Trophoblast cell (in vitro differentiated cells and primary cell): ENCODE measurements around the gene TIMM44.

Experiments
- DNase-seq, 2 donors: peaks; one replicate each; pipeline ENCODE4 v3.0.0-alpha.2; 2016
- H2AFZ ChIP-seq: 2 replicates; pipeline ENCODE4 v1.6.1; 2013; ENCODE audit warnings: low read length, moderate library complexity, mild to moderate bottlenecking; ENCODE audit not compliant: insufficient read depth, poor library complexity
- H2AK5ac ChIP-seq: 2 replicates; pipeline ENCODE4 v1.6.1; 2013; ENCODE audit warnings: mild to moderate bottlenecking, low read length
- H2BK120ac ChIP-seq: 2 replicates; pipeline ENCODE4 v1.6.1; 2013; ENCODE audit warnings: low read length, mild to moderate bottlenecking, moderate library complexity; ENCODE audit not compliant: insufficient read depth, poor library complexity
- H2BK12ac ChIP-seq: 2 replicates; pipeline ENCODE4 v1.6.1; 2013; ENCODE audit warnings: mild to moderate bottlenecking, low read length, moderate library complexity
- H2BK5ac ChIP-seq: 2 replicates; pipeline ENCODE4 v1.6.1; 2013; ENCODE audit warnings: low read length, low read depth, moderate library complexity, mild to moderate bottlenecking; ENCODE audit not compliant: poor library complexity
- H3K14ac ChIP-seq: 2 replicates; pipeline ENCODE4 v1.6.1; 2013; ENCODE audit warnings: mild to moderate bottlenecking, low read length
- H3K18ac ChIP-seq: 2 replicates; pipeline ENCODE4 v1.6.1; 2013; ENCODE audit warnings: mild to moderate bottlenecking, low read length
- H3K23ac ChIP-seq: 2 replicates; pipeline ENCODE4 v1.6.1; 2013; ENCODE audit warnings: low read length
- H3K27ac ChIP-seq: 2 replicates; pipeline ENCODE4 v1.5.1; 2013; ENCODE audit warnings: low read depth, mild to moderate bottlenecking, inconsistent platforms, low read length, moderate library complexity
- H3K27me3 ChIP-seq: 2 replicates; pipeline ENCODE4 v1.6.1; 2013; ENCODE audit warnings: inconsistent platforms, mild to moderate bottlenecking, low read length, moderate library complexity; ENCODE audit not compliant: insufficient read depth
- H3K36me3 ChIP-seq, 2 experiments: 1 replicate in 1 of 2; 2 replicates in 1 of 2; pipeline ENCODE4 v1.6.1; 2013; ENCODE audit warnings: low read length in 2 of 2, mild to moderate bottlenecking in 2 of 2, moderate library complexity in 1 of 2; ENCODE audit not compliant: insufficient read depth in 2 of 2, control insufficient read depth in 1 of 2
- H3K4ac ChIP-seq: 2 replicates; pipeline ENCODE4 v1.6.1; 2013; ENCODE audit warnings: low read depth, mild to moderate bottlenecking, low read length, moderate library complexity
- H3K4me1 ChIP-seq, 2 experiments: 1 replicate in 1 of 2; 2 replicates in 1 of 2; pipeline ENCODE4 v1.6.1; 2013; ENCODE audit warnings: low read length in 2 of 2, mild to moderate bottlenecking in 2 of 2, moderate library complexity in 1 of 2; ENCODE audit not compliant: insufficient read depth in 2 of 2, control insufficient read depth in 1 of 2
- H3K4me2 ChIP-seq: 2 replicates; pipeline ENCODE4 v1.6.1; 2013; ENCODE audit warnings: inconsistent platforms, mild to moderate bottlenecking, low read length, moderate library complexity
- H3K4me3 ChIP-seq: 2 replicates; pipeline ENCODE4 v1.5.1; 2013; ENCODE audit warnings: mild to moderate bottlenecking, low read depth, low read length, inconsistent platforms
- H3K79me1 ChIP-seq: one replicate; pipeline ENCODE4 v1.6.1; 2013; ENCODE audit warnings: low read length
- H3K79me2 ChIP-seq: 2 replicates; pipeline ENCODE4 v1.6.1; 2013; ENCODE audit warnings: low read length, mild to moderate bottlenecking; ENCODE audit not compliant: control insufficient read depth, insufficient read depth, poor library complexity
- H3K9ac ChIP-seq: 2 replicates; pipeline ENCODE4 v1.6.1; 2013; ENCODE audit warnings: mild to moderate bottlenecking, low read length
- H3K9me3 ChIP-seq: 2 replicates; pipeline ENCODE4 v1.6.1; 2013; ENCODE audit warnings: low read depth, mild to moderate bottlenecking, control low read depth, inconsistent platforms, low read length; ENCODE audit not compliant: insufficient read depth
- H4K12ac ChIP-seq: 2 replicates; pipeline ENCODE4 v1.6.1; 2013; ENCODE audit warnings: low read depth, mild to moderate bottlenecking, low read length, moderate library complexity
- H4K8ac ChIP-seq: 2 replicates; pipeline ENCODE4 v1.6.1; 2013; ENCODE audit warnings: low read depth, mild to moderate bottlenecking, low read length, moderate library complexity
- H4K91ac ChIP-seq: one replicate; pipeline ENCODE4 v1.6.1; 2013; ENCODE audit warnings: low read depth, mild to moderate bottlenecking, low read length, moderate library complexity
- WGBS: extraction: QIAGEN DNeasy Blood & Tissue Kit; methylation state at CpG from one replicate; pipeline ENCODE4 v1.1.7; 2013; ENCODE audit warnings: missing lambda C conversion rate; ENCODE audit not compliant: insufficient read length, insufficient coverage; ENCODE audit errors: extremely low coverage; 5-methylcytosine and 5-hydroxymethylcytosine counted together

TIMM44 gene

GRCh38 chr19:7917267-7918061 lies 26.0 kb downstream of the TIMM44 start:
- Histone ChIP-seq H3K14ac (no peak overlapping the region), H2AK5ac (no peak overlapping the region), H4K91ac (no peak overlapping the region), H2AFZ (peak overlapping the region; percentile 17), H3K79me2 (peaks cover 2% of the 10 kb centered on the region), H3K9me3 (peaks cover 7% of the 10 kb centered on the region), H4K8ac (peak overlapping the region; percentile 19), H3K9ac (no peak overlapping the region), H3K79me1 (peaks cover 2% of the 10 kb centered on the region), H2BK5ac (no peak overlapping the region), H2BK120ac (no peak overlapping the region), H3K27me3 (peaks cover 31% of the 10 kb centered on the region), H3K4me2 (peak overlapping the region; percentile 52), H3K23ac (no peak overlapping the region), H3K36me3 (peaks cover 13 to 19% of the 10 kb centered on the region in 2 experiments), H3K27ac (no peak overlapping the region), H3K4me1 (peaks cover 16 to 23% of the 10 kb centered on the region in 2 experiments), H3K18ac (no peak overlapping the region), H4K12ac (peak overlapping the region; percentile 17), H3K4ac (no peak overlapping the region), H3K4me3 (peak overlapping the region; percentile 63), H2BK12ac (no peak overlapping the region)
- no CpG with 5 or more reads among the region's 71 CpGs for WGBS
- DNase-seq, result peak; percentile 78 to 84

- Histone ChIP-seq H3K4ac (no peak overlapping the region), H4K12ac (no peak overlapping the region), H2AK5ac (no peak overlapping the region), H3K18ac (no peak overlapping the region), H3K9ac (no peak overlapping the region), H3K79me1 (peaks cover 2% of the 10 kb centered on the region), H3K9me3 (peaks cover 7% of the 10 kb centered on the region), H2AFZ (no peak overlapping the region), H3K79me2 (peaks cover 2% of the 10 kb centered on the region), H3K4me3 (no peak overlapping the region), H3K36me3 (peaks cover 12 to 18% of the 10 kb centered on the region in 2 experiments), H3K27ac (no peak overlapping the region), H2BK5ac (no peak overlapping the region), H3K4me1 (peaks cover 16 to 23% of the 10 kb centered on the region in 2 experiments), H4K91ac (no peak overlapping the region), H3K4me2 (peak overlapping the region; percentile 52), H2BK120ac (no peak overlapping the region), H3K14ac (no peak overlapping the region), H3K23ac (no peak overlapping the region), H4K8ac (no peak overlapping the region), H3K27me3 (peaks cover 31% of the 10 kb centered on the region), H2BK12ac (no peak overlapping the region)
- DNase-seq, result no peak
- no CpG with 5 or more reads among the region's 12 CpGs for WGBS
These were observed 26.6 kb downstream of the TIMM44 start for GRCh38 chr19:7916955-7917266.

GRCh38 chr19:7916103-7916954 lies 27.1 kb downstream of the TIMM44 start:
- Histone ChIP-seq H4K91ac (no peak overlapping the region), H3K4me1 (peaks cover 16 to 23% of the 10 kb centered on the region in 2 experiments), H3K14ac (no peak overlapping the region), H2BK120ac (no peak overlapping the region), H4K8ac (peak overlapping the region; percentile 23), H3K4me3 (no peak overlapping the region), H3K36me3 (peaks cover 14 to 20% of the 10 kb centered on the region in 2 experiments), H3K4me2 (peak overlapping the region; percentile 52), H3K18ac (no peak overlapping the region), H3K79me2 (peaks cover 2% of the 10 kb centered on the region), H3K79me1 (peaks cover 2% of the 10 kb centered on the region), H2AK5ac (no peak overlapping the region), H3K27me3 (peaks cover 31% of the 10 kb centered on the region), H2AFZ (no peak overlapping the region), H3K9ac (no peak overlapping the region), H2BK12ac (no peak overlapping the region), H3K27ac (no peak overlapping the region), H2BK5ac (no peak overlapping the region), H3K23ac (no peak overlapping the region), H3K9me3 (peaks cover 7% of the 10 kb centered on the region), H3K4ac (no peak overlapping the region), H4K12ac (no peak overlapping the region)
- peak in 1 of 2 donors; percentile 62 for DNase-seq
- WGBS, result no CpG with 5 or more reads among the region's 104 CpGs

- H3K9ac ChIP-seq, result no peak overlapping the region
- no peak overlapping the region for H3K18ac ChIP-seq
- H3K27me3 ChIP-seq, result peaks cover 31% of the 10 kb centered on the region
- H3K36me3 ChIP-seq, result peaks cover 22 to 28% of the 10 kb centered on the region in 2 experiments
- H2AFZ ChIP-seq, result no peak overlapping the region
- H4K91ac ChIP-seq, result no peak overlapping the region
- H3K4me2 ChIP-seq, result peak overlapping the region; percentile 52
- no peak overlapping the region for H4K12ac ChIP-seq
- H2BK12ac ChIP-seq, result no peak overlapping the region
- H4K8ac ChIP-seq, result no peak overlapping the region
- peaks cover 7% of the 10 kb centered on the region for H3K9me3 ChIP-seq
- H3K4ac ChIP-seq, result no peak overlapping the region
- H3K79me1 ChIP-seq, result peaks cover 2% of the 10 kb centered on the region
- peaks cover 16 to 19% of the 10 kb centered on the region in 2 experiments for H3K4me1 ChIP-seq
- no peak for DNase-seq
- no peak overlapping the region for H2AK5ac ChIP-seq
- no peak overlapping the region for H2BK120ac ChIP-seq
- no peak overlapping the region for H3K27ac ChIP-seq
- no peak overlapping the region for H3K23ac ChIP-seq
- peaks cover 2% of the 10 kb centered on the region for H3K79me2 ChIP-seq
- H3K4me3 ChIP-seq, result no peak overlapping the region
- H2BK5ac ChIP-seq, result no peak overlapping the region
- WGBS, result no CpG with 5 or more reads among the region's 24 CpGs
- no peak overlapping the region for H3K14ac ChIP-seq
These were observed 28.0 kb downstream of the TIMM44 start for GRCh38 chr19:7915250-7916102.
